GM21825 (cell line): Measurements from ENCODE around the gene OR6K6.

Experiments
- ATAC-seq: cut with Tn5 transposase; IDR thresholded peaks from one replicate; pipeline ENCODE4 v1.9.1; 2021; ENCODE audit warnings: mild to moderate bottlenecking, moderate library complexity; ENCODE audit not compliant: unreplicated experiment

The OR6K6 gene

DNA sequence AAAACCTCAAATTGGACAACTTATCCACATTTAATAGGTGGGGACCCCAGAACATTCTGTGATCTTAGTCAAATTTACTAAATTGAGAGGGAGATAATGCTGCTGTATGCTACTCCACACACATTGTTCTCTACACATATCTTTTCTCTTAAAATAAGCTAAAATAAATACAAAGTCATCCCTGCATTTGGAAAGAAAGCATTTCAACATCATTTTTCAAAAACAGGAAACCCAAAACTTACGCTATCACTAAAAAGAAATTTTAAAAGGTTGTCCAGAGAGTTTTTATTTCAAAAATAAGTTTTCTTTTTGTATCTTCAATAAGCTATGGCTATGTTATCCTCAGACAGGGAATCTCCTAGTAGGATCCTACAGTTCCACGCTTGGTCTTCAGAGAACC, 46.0 kb downstream of the OR6K6 start:
- ATAC-seq, result no peak

DNA sequence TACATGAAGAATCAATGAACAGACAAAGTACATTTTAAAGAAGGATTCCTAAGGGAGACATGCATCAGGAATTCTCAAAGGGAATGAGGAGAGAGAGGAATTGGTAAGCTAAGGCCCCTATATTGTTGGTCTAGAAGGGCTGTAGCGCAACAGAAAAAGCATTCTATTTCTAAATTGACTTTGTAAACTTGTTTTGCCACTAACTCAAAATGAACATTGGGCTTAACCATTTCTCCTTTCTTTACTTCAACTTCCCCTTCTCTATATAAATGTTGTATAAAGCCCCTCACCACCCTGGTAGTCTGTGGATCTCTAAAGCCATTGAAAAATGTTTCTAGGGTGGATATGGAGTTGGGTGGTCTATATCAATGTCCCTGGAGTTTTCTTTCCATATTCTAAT, 46.9 kb downstream of the OR6K6 start:
- no peak for ATAC-seq

DNA sequence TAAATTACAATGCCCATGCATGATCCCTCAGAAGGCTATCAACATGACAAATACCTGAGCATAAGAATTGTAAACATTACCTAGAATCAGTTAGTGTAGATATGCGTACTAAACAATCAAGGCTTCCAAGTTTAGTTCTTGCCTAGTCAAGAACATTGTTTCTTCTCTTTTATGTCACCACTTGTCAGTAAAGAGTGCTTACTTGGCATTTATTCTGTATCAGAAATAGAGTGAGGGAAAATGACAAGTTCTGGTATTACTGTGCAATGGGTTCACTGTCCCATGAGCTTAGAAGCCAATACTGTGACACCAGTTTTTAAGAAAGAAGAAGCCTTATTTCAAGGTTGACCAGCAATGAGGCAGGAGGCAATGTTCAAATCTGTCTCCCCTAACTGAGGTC, 49.2 kb downstream of the OR6K6 start:
- no peak for ATAC-seq
